NK-92 treated with Interleukin-12 subunit alpha and Interleukin-12 subunit beta, amount 100 ng/mL, for 24 hours (cell line): ENCODE measurements around the gene SH2D6.
"Not testable (repeated sequence)": the region's sequence is repeated elsewhere in the genome, so short reads cannot be mapped to it uniquely, and the experiment has no call there.

Experiments
- DNase-seq: peaks from one replicate; lab custom pipeline; 2025; lab: John Stamatoyannopoulos, UW

Gene SH2D6

DNA sequence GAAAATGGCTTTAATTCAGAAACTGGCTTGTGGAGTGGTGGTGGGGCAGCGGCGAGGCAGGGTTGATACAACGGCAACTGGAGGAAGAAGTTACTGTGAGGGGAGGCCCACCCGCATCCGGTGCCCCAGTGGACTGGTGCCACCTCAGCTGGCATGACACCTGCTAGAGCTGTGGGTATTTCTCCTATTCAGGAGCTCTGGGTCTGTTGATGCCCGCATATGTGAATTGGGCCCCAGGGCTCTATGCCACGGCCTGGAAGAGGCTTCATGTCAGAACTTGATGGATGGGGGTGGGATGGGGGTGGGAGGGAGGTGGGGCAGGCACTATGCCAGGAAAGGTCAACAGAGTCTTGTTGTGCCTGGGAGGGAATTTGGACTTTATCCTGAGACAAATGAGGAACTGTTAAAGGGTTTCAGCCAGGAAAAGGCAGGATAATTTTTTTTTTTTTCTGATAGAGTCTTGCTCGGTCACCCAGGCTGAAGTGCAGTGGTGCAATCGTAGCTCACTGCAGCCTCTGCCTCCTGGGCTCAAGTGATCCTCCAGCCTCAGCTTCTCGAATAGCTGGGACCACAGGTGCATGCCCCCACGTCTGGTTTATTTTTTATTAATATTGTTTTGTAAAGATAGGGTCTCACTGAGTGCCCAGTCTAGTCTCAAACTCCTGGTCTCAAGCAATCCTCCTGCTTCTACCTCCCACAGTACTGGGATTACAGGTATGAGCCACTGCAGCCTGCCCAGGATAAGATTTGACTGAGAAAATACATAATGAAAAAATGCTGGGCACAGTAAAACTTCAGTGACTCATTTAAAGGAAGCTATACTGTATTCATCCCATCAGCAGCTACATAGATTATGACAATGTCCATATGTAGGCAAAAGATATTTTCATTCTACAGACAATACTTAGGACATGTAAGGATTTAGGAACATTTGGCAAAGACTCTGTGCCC is 52.6 kb downstream of the SH2D6 start:
- no peak for DNase-seq

DNA sequence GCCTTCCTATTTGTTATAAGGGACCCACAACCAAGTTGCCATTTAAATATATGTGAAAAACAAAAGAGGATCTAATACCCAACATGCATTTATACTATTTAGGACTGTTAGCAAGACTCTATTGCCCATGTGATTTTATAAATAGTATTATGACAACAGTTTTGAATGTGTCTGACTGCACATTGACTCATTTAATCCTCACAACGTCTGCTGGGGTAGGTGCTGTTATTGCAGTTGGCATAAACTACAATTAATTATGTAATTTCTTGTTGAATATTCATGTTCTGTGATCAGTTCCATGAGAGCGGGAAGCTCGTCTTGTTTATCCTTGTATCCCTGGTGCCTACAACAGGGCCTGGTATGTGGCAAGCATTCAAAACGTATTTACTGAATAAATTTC is 53.7 kb downstream of the SH2D6 start:
- DNase-seq: no peak

GRCh38 chr2:85475799-85476490 is 57.4 kb downstream of the SH2D6 start:
- no peak for DNase-seq

- no peak for DNase-seq
These were observed 58.1 kb downstream of the SH2D6 start for GRCh38 chr2:85476624-85477023.

- DNase-seq: no peak
These were observed 59.4 kb downstream of the SH2D6 start for GRCh38 chr2:85477884-85478283.

GRCh38 chr2:85481818-85482777 is 63.6 kb downstream of the SH2D6 start:
- DNase-seq: no peak

DNA sequence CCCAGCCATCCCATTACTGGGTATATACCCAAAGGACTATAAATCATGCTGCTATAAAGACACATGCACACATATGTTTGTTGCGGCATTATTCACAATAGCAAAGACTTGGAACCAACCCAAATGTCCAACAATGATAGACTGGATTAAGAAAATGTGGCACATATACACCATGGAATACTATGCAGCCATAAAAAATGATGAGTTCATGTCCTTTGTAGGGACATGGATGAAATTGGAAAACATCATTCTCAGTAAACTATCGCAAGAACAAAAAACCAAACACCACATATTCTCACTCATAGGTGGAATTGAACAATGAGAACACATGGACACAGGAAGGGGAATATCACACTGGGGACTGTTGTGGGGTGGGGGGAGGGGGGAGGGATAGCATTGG is 66.1 kb downstream of the SH2D6 start:
- DNase-seq: not testable (repeated sequence)

GRCh38 chr2:85485815-85486214 is 67.3 kb downstream of the SH2D6 start:
- DNase-seq: no peak
